ENCODE measurements around the gene INF2.

INF2 gene

DNA sequence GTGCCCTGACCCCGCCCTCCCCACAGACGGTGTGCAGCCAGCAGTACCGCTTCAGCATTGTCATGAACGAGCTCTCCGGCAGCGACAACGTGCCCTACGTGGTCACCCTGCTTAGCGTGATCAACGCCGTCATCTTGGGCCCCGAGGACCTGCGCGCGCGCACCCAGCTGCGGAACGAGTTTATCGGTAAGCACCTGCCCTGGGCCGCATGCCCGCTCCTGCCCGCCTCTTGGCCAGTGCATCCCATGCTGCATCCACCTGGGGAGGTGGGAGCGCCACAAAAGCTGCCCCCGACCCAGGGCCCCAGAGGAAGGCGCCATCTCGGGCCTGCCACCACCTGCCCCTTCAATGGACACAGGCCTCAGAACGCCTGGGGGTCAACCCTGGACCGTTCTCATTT lies 13.9 kb downstream of the INF2 start:
- no peak overlapping the region for H3K27ac ChIP-seq
- TF ChIP-seq ZFX (IDR thresholded peaks at IDR 0.05; ENCODE audit: borderline replicate concordance), result no peak
- TF ChIP-seq, protein P1, sequence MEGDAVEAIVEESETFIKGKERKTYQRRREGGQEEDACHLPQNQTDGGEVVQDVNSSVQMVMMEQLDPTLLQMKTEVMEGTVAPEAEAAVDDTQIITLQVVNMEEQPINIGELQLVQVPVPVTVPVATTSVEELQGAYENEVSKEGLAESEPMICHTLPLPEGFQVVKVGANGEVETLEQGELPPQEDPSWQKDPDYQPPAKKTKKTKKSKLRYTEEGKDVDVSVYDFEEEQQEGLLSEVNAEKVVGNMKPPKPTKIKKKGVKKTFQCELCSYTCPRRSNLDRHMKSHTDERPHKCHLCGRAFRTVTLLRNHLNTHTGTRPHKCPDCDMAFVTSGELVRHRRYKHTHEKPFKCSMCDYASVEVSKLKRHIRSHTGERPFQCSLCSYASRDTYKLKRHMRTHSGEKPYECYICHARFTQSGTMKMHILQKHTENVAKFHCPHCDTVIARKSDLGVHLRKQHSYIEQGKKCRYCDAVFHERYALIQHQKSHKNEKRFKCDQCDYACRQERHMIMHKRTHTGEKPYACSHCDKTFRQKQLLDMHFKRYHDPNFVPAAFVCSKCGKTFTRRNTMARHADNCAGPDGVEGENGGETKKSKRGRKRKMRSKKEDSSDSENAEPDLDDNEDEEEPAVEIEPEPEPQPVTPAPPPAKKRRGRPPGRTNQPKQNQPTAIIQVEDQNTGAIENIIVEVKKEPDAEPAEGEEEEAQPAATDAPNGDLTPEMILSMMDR (IDR thresholded peaks at IDR 0.05), result no peak

DNA sequence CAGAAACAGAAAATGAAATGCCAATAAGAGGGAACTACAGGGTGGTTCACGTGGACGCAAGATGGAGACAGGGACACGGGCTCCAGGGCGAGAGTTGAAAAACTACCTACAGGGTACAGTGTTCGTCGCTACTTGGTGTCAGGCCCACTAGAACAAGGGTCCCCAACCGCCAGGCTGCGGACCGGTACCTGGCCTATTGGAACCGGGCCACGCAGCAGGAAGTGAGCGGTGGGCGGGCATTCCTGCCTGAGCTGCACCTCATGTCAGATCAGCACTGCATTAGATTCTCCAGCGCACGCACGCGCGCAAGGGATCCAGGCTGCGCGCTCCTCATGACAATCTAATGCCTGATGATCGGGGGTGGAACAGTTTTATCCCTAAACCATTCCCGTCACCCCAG lies 14.8 kb downstream of the INF2 start:
- H3K27ac ChIP-seq, result no peak overlapping the region
- no peak for TF ChIP-seq ZFX (IDR thresholded peaks at IDR 0.05; ENCODE audit: borderline replicate concordance)
- TF ChIP-seq, protein P1 (IDR thresholded peaks at IDR 0.05), result no peak

DNA sequence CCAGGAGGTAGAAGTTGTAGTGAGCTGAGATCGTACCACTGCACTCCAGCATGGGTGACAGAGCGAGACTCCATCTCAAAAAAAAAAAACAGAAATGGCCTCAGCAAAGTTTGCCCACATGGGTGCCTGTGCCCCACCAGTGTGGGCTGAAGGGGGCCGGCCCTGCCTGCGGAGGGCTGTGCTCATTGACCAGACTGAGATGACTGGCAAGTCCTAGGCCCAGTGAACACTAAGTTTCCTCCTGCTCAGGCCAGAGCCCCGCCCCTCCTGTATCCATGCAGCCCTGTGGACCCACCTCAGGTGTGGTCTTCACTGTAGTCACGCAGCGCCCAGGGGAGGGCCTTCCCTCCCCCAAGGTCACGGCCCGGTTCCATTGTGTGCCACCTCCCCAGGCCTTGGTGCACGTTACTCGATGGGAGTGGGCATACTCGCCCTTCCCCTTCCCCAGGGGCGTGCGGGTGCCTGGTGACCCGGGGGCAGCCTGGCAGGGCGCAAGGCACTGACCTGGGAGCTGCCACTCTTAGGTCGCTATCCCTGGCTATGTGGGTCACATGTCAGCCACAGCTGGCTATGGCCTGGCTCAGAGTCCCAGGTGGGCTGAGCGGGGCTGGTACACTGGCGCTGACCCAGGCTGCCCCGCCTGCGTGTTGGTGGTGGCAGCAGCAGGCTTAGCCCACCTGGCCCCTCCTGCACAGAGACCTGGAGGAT lies 16.1 kb downstream of the INF2 start:
- no peak for TF ChIP-seq ZFX (IDR thresholded peaks at IDR 0.05; ENCODE audit: borderline replicate concordance)
- TF ChIP-seq, protein P1 (IDR thresholded peaks at IDR 0.05), result no peak
- no peak overlapping the region for H3K27ac ChIP-seq

DNA sequence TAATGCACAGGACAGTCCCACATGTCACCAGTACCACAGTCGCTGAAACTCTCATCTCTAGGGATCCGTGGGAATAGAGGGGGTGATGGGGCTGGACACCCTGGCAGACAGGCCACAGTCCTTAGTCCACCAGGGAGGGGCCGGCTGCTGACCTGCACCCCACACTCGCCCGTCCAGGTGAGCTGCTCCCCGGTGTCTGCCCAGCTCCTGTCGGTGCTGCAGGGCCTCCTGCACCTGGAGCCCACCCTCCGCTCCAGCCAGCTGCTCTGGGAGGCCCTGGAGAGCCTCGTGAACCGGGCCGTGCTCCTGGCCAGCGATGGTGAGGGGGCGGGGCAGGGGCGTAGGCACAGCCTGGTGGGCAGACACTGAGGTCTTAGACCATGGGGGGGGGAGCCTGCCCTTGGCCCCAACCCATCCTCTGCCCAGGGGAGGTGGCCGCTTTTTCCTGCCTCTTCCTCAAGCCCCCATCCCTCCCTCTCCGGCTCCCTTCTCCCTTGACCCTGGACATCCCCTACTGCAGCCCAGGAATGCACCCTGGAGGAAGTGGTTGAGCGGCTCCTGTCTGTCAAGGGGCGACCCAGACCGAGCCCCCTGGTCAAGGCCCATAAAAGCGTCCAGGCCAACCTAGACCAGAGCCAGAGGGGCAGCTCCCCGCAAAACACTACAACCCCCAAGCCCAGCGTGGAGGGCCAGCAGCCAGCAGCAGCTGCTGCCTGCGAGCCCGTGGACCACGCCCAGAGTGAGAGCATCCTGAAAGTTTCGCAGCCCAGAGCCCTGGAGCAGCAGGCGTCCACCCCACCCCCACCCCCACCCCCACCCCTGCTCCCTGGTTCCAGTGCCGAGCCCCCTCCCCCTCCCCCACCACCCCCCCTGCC lies 17.6 kb downstream of the INF2 start:
- no peak overlapping the region for H3K27ac ChIP-seq
- no peak for TF ChIP-seq ZFX (IDR thresholded peaks at IDR 0.05; ENCODE audit: borderline replicate concordance)
- TF ChIP-seq, protein P1 (IDR thresholded peaks at IDR 0.05), result no peak

DNA sequence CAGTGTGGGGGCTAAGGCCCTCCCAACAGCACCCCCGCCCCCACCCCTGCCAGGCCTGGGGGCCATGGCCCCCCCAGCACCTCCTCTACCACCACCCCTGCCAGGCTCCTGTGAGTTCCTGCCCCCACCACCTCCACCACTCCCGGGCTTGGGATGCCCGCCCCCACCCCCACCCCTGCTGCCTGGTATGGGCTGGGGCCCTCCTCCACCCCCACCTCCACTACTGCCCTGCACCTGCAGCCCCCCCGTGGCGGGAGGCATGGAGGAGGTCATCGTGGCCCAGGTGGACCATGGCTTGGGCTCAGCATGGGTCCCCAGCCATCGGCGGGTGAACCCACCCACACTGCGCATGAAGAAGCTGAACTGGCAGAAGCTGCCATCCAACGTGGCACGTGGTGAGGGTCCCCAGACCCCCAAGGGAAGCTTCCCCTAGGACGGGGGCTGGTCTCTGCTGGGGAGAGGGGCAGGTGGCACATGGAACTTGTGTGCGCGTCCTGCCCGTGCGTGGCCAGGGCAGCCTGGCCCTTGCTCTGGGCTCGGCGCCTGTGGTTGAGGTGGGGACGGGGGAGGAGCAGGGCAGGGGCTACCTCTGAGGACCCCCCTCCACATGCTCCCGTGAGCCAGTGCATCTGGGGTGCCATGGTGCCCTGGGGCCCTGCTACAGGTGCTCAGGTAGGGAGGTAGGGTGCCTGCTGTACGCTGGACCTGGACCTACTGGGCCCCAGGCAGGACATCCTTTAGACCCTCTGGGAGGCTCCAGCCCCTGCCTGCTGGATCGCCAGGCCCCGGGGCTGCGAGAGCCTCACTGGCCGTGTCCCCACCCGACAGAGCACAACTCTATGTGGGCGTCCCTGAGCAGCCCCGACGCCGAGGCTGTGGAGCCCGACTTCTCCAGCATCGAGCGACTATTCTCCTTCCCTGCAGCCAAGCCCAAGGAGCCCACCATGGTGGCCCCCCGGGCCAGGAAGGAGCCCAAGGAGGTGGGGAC lies 18.5 kb downstream of the INF2 start:
- H3K27ac ChIP-seq, result no peak overlapping the region

DNA sequence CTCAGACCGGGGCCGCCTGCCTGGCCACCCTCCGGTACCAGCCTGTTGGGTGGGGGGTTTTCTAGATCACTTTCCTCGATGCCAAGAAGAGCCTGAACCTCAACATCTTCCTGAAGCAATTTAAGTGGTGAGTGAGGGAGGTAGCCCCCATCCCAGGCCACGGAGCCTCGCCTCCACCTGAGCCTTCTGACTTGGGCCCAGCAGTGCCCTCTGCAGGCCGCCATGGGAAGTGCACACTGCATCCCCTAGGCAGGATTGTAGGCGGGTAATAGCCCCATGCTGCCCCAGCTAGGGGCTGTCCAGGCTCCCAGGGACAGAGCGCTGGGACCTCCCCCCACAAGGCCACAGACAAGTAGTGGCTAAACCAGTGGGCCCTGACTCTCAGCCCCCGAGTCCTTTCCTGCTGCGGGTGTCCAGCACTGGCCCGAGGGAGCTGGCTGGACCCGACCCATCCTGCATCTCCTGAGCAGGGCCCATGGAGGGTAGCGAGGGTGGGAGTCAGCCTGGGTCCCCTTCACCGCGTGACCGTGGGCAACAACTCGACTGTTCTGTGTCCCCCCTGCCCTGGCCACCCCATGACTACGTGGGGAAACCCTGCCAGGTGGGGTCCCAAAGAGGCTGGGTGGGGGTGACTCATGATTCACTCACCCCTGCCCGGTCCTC lies 19.3 kb downstream of the INF2 start:
- no peak for TF ChIP-seq ZFX (IDR thresholded peaks at IDR 0.05; ENCODE audit: borderline replicate concordance)
- TF ChIP-seq, protein P1 (IDR thresholded peaks at IDR 0.05), result peak; percentile 96
- H3K27ac ChIP-seq, result no peak overlapping the region

More for the DNA sequence above, 18.5 kb downstream of the INF2 start:
- TF ChIP-seq, protein P1 (IDR thresholded peaks at IDR 0.05), result no peak
- TF ChIP-seq ZFX (IDR thresholded peaks at IDR 0.05; ENCODE audit: borderline replicate concordance), result no peak
